Ishikawa (cell line): ENCODE results near the gene INAFM2.

ENCODE experiments used
- CEBPB ChIP-seq: IDR thresholded peaks from 2 replicates; pipeline ENCODE4 v1.6.1; 2012
- EP300 ChIP-seq: IDR thresholded peaks from 2 replicates; pipeline ENCODE4 v1.6.1; 2012; ENCODE audit warnings: borderline replicate concordance
- FOXM1 ChIP-seq: IDR thresholded peaks from 2 replicates; pipeline ENCODE4 v1.6.1; 2012; ENCODE audit warnings: low read depth, borderline replicate concordance
- MAX ChIP-seq: IDR thresholded peaks from 2 replicates; pipeline ENCODE4 v1.6.1; 2012
- NFIC ChIP-seq: IDR thresholded peaks from 2 replicates; pipeline ENCODE4 v1.6.1; 2012
- RAD21 ChIP-seq: IDR thresholded peaks from 2 replicates; pipeline ENCODE4 v1.6.1; 2012; ENCODE audit warnings: low read depth

- TF ChIP-seq CEBPB (no peak), EP300 (no peak), MAX (no peak), FOXM1 (no peak), NFIC (no peak), RAD21 (no peak)
These were observed 23.1 kb upstream of the INAFM2 start for GRCh38 chr15:40300367-40300766.
